NOMO-1 treated with DMSO at 0.1 percent for 48 hours (cell line): ENCODE measurements around the gene NAV3.

Source experiments
- DNase-seq: peaks from one replicate; lab custom pipeline; 2025; ENCODE audit not compliant: unreplicated experiment; lab: John Stamatoyannopoulos, UW

The NAV3 gene

GRCh38 chr12:78037707-78038106, 207.0 kb downstream of the NAV3 start:
- no peak for DNase-seq

GRCh38 chr12:78038541-78038940, 207.8 kb downstream of the NAV3 start:
- no peak for DNase-seq

GRCh38 chr12:78038986-78039385, 208.3 kb downstream of the NAV3 start:
- DNase-seq: no peak

GRCh38 chr12:78040111-78040510, 209.4 kb downstream of the NAV3 start:
- no peak for DNase-seq

GRCh38 chr12:78050790-78051189, 220.1 kb downstream of the NAV3 start:
- no peak for DNase-seq

- DNase-seq: no peak
Measured at GRCh38 chr12:78055545-78055944, 224.9 kb downstream of the NAV3 start.

- no peak for DNase-seq
Measured at GRCh38 chr12:78057075-78057474, 226.4 kb downstream of the NAV3 start.

GRCh38 chr12:78060186-78060585, 229.5 kb downstream of the NAV3 start:
- no peak for DNase-seq

GRCh38 chr12:78062786-78063185, 232.1 kb downstream of the NAV3 start:
- no peak for DNase-seq

- DNase-seq: no peak
Measured at GRCh38 chr12:78081590-78082314, 251.1 kb downstream of the NAV3 start.

GRCh38 chr12:78085542-78086182, 255.0 kb downstream of the NAV3 start:
- peak; percentile 46 for DNase-seq

- DNase-seq: no peak
Measured at GRCh38 chr12:78086553-78087362, 256.1 kb downstream of the NAV3 start.

GRCh38 chr12:78087363-78087675, 256.6 kb downstream of the NAV3 start:
- DNase-seq: no peak

- DNase-seq: peak; percentile 46
Measured at GRCh38 chr12:78088391-78088832, 257.7 kb downstream of the NAV3 start.

GRCh38 chr12:78090266-78090665, 259.6 kb downstream of the NAV3 start:
- no peak for DNase-seq

- no peak for DNase-seq
Measured at GRCh38 chr12:78095623-78096022, 264.9 kb downstream of the NAV3 start.

- no peak for DNase-seq
Measured at GRCh38 chr12:78096909-78097597, 266.4 kb downstream of the NAV3 start.

- no peak for DNase-seq
Measured at GRCh38 chr12:78099806-78100205, 269.1 kb downstream of the NAV3 start.

GRCh38 chr12:78101113-78101876, 270.6 kb downstream of the NAV3 start:
- DNase-seq: no peak

- DNase-seq: no peak
Measured at GRCh38 chr12:78101946-78102635, 271.4 kb downstream of the NAV3 start.
